GM21447 (cell line): Measurements from ENCODE around the gene BTN2A1.
A peak's percentile ranks its signal among the peaks of the same experiment; 100 is the strongest.
"Not testable (repeated sequence)": the region's sequence is repeated elsewhere in the genome, so short reads cannot be mapped to it uniquely, and the experiment has no call there.

ENCODE experiments used
- ATAC-seq: cut with Tn5 transposase; IDR thresholded peaks from one replicate; pipeline ENCODE4 v1.9.1; 2021; ENCODE audit not compliant: unreplicated experiment

BTN2A1 gene

GRCh38 chr6:26457806-26458688, at the start of gene BTN2A1:
TSS of gene BTN2A1 (plus strand) at chr6:26457955. CDS start at chr6:26458637, 682 bp downstream.
- ATAC-seq, result peak; percentile 98

- no peak for ATAC-seq
These were observed 48.7 kb upstream of the BTN2A1 start for GRCh38 chr6:26408828-26409730.

- no peak for ATAC-seq
These were observed 46.0 kb upstream of the BTN2A1 start for GRCh38 chr6:26411751-26412150.

- no peak for ATAC-seq
These were observed 45.5 kb upstream of the BTN2A1 start for GRCh38 chr6:26412228-26412627.

- ATAC-seq, result no peak
These were observed 44.8 kb upstream of the BTN2A1 start for GRCh38 chr6:26412954-26413353.

- no peak for ATAC-seq
These were observed 43.5 kb upstream of the BTN2A1 start for GRCh38 chr6:26414281-26414680.

GRCh38 chr6:26415036-26415614, 42.6 kb upstream of the BTN2A1 start:
- no peak for ATAC-seq

GRCh38 chr6:26415791-26416190, 42.0 kb upstream of the BTN2A1 start:
- no peak for ATAC-seq

GRCh38 chr6:26416288-26416687, 41.5 kb upstream of the BTN2A1 start:
- ATAC-seq, result no peak

GRCh38 chr6:26418077-26418476, 39.7 kb upstream of the BTN2A1 start:
- ATAC-seq, result not testable (repeated sequence)

- ATAC-seq, result not testable (repeated sequence)
These were observed 39.0 kb upstream of the BTN2A1 start for GRCh38 chr6:26418795-26419194.

GRCh38 chr6:26420688-26421171, 37.0 kb upstream of the BTN2A1 start:
- no peak for ATAC-seq

GRCh38 chr6:26421259-26422144, 36.3 kb upstream of the BTN2A1 start:
- peak; percentile 92 for ATAC-seq

GRCh38 chr6:26422329-26422728, 35.4 kb upstream of the BTN2A1 start:
- ATAC-seq, result no peak

- no peak for ATAC-seq
These were observed 30.9 kb upstream of the BTN2A1 start for GRCh38 chr6:26426691-26427450.

GRCh38 chr6:26427451-26427809, 30.3 kb upstream of the BTN2A1 start:
- ATAC-seq, result no peak

GRCh38 chr6:26428206-26428605, 29.5 kb upstream of the BTN2A1 start:
- no peak for ATAC-seq

GRCh38 chr6:26430787-26431186, 27.0 kb upstream of the BTN2A1 start:
- no peak for ATAC-seq
